GM19467 (cell line): ENCODE results near the gene HS6ST1.

Experiments
- ATAC-seq: cut with Tn5 transposase; IDR thresholded peaks from one replicate; pipeline ENCODE4 v1.9.1; 2021; ENCODE audit warnings: mild to moderate bottlenecking, moderate library complexity; ENCODE audit not compliant: unreplicated experiment

The HS6ST1 gene

GRCh38 chr2:128311216-128311754, 7.4 kb downstream of the HS6ST1 start:
- ATAC-seq: no peak

GRCh38 chr2:128310761-128311160, 7.9 kb downstream of the HS6ST1 start:
- ATAC-seq: no peak

- no peak for ATAC-seq
These were observed 8.5 kb downstream of the HS6ST1 start for GRCh38 chr2:128310094-128310716.

- no peak for ATAC-seq
These were observed 9.2 kb downstream of the HS6ST1 start for GRCh38 chr2:128309280-128310093.

- no peak for ATAC-seq
These were observed 9.8 kb downstream of the HS6ST1 start for GRCh38 chr2:128308889-128309279.

GRCh38 chr2:128308284-128308731, 10.4 kb downstream of the HS6ST1 start:
- no peak for ATAC-seq

GRCh38 chr2:128307595-128307994, 11.1 kb downstream of the HS6ST1 start:
- ATAC-seq: no peak

- no peak for ATAC-seq
These were observed 11.7 kb downstream of the HS6ST1 start for GRCh38 chr2:128306931-128307460.

- no peak for ATAC-seq
These were observed 12.4 kb downstream of the HS6ST1 start for GRCh38 chr2:128306081-128306930.

- peak; percentile 81 for ATAC-seq
These were observed 13.1 kb downstream of the HS6ST1 start for GRCh38 chr2:128305555-128306080.

- no peak for ATAC-seq
These were observed 13.7 kb downstream of the HS6ST1 start for GRCh38 chr2:128304715-128305554.

GRCh38 chr2:128304330-128304714, 14.3 kb downstream of the HS6ST1 start:
- ATAC-seq: no peak

- ATAC-seq: no peak
These were observed 14.8 kb downstream of the HS6ST1 start for GRCh38 chr2:128303911-128304310.

- no peak for ATAC-seq
These were observed 15.4 kb downstream of the HS6ST1 start for GRCh38 chr2:128303095-128303791.

GRCh38 chr2:128302744-128303067, 16.0 kb downstream of the HS6ST1 start:
- ATAC-seq: no peak

- no peak for ATAC-seq
These were observed 16.5 kb downstream of the HS6ST1 start for GRCh38 chr2:128302011-128302743.

GRCh38 chr2:128301501-128301966, 17.1 kb downstream of the HS6ST1 start:
- no peak for ATAC-seq

GRCh38 chr2:128301021-128301420, 17.6 kb downstream of the HS6ST1 start:
- no peak for ATAC-seq
